Measurements from ENCODE around the gene ITSN2.
"Not testable (repeated sequence)": the region's sequence is repeated elsewhere in the genome, so short reads cannot be mapped to it uniquely, and the experiment has no call there.

Gene ITSN2

DNA sequence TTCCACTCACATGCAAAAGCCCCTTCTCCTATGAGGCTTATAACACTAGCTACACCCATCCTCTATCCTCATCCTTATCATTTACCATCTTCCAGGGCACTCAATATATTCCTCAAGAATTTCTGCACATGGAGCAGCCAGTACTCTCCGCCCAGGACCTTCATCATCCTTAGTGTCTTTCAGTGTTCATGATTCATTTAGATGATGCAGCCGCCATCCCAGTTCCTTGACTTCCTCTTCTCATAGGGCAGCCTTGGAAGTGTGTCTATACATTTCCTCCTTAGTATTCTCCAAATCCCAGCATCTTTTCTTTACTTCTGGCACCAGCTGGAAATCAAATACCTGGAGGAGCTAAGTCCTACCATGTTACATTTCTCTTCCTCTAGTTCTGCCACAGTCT, 3.0 kb upstream of the ITSN2 start:
- DNase-seq (ENCODE audit: low read depth) = no peak

DNA sequence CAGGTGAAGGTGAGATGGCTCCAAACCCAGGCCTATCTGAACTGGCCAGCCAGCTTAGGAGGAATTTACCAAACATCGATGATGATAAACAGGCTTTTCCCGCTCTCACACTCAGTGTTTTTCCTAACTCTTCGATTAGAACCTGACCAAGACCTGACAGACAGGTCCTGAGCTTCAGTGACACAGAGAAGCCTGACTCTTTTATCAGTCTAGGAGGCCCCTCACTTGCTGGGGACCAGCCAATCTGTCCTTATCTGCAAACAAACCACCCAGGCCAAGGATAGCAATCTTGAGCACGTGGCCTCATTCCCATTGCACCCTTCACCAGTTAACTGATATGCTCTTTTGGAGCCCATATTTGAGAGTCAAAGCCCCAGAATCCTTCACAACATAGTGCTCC, 1.9 kb upstream of the ITSN2 start:
- no peak for DNase-seq (ENCODE audit: low read depth)

DNA sequence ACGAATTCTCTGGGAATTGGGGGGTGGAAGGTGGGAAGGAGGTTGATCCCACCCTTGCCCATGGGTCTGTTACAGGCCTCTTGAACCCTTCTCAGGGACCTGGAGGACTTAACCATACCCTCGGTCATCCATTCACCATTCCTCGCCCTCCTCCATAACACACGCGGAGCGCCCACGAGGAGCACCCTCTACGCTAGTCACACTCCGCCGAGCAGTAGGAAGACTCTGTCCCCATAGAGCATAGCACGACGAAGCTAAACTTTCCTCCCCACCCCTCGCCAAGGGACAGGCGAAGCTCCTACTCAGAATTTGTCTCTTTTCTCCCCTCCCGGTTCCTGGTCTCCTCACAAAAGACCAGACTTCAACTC, 611 bp upstream of the ITSN2 start:
- no peak for DNase-seq (ENCODE audit: low read depth)

DNA sequence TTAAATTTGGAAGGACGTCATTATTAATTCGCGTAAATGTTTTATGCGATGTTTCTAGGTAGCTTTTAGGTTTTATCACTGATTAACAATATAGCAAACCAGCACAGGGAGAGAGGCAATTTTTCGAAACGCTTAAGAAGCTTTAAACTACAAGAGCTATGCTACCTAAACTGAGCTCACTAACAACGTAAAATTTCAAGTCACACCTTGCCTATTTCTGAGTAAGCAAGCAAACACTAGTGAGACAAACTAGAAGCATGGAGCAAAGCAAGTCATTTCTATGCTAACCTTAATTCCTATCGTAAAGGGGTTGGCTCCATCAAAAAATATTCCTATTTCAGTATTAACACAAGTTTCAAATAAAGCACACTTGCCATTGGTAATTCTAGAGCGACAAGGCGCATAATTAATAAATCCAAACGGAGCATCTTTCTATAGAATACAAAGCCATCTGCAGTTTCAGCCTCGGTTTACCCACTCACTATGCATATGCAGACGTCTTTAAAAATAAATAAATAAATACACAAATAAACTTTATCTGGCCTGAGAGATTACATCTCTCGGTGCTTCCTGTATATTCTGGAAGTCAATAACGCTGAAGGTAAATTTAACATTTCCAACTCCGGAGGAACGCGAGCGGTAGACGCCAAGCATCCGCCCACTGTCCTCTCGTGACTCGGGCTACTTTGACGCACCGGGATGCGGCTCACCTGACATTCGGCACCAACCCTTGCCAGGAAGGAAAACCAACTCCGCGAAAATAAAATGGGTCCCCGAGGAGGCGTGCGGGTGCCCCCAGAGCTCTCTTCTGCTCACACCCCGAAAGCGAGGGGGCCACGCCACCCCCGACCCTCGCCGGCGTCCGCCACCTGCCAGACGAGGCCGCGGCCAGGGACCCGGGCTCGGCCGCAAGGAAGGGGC, 947 bp downstream of the ITSN2 start:
- no peak for DNase-seq (ENCODE audit: low read depth)

DNA sequence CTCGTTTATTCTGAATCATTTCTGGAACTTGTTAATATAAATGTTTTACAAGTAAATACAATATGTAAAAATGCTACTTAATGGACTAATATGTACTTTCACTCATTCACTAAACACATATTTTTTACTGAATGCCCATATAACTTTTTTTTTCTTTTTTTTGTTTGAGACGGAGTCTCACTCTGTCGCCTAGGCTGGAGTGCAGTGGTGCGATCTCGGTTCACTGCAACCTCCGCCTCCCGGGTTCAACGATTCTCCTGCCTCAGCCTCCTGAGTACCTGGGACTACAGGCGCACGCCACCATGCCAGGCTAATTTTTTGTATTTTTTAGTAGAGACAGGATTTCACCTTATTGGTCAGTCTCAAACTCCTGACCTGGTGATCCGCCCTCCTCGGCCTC, 2.6 kb downstream of the ITSN2 start:
- not testable (repeated sequence) for DNase-seq (ENCODE audit: low read depth)

DNA sequence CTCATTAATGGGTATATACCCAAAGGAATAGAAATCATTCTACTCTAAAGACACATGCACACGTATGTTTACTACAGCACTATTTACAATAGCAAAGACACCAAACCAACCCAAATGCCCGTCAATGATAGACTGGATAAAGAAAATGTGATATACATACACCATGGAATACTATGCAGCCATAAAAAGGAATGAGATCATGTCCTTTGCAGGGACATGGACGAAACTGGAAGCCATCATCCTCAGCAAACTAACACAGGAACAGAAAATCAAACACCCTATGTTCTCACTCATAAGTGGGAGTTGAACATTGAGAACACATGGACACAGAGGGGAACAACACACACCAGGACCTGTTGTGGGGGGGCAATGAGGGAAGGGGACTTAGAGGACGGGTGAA, 3.2 kb downstream of the ITSN2 start:
- DNase-seq (ENCODE audit: low read depth) = not testable (repeated sequence)

DNA sequence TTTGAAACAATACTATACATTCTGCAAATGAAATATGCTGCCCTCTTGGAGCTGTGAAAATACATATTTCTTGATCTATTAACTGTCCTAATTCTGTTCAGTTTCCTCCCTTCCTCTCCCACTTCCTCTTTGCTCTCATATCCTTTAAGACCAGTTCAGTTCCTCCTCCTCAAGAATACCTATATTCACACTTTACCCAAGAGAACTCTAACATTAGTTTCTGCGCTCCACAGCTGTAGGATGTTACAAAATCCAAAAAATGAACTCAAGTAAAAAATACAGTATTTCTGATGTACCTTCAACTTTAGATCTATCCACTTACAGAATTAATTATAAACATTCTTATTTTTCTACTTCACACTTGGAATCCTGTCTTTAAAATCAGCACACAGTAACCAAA, 5.4 kb downstream of the ITSN2 start:
- no peak for DNase-seq (ENCODE audit: low read depth)

DNA sequence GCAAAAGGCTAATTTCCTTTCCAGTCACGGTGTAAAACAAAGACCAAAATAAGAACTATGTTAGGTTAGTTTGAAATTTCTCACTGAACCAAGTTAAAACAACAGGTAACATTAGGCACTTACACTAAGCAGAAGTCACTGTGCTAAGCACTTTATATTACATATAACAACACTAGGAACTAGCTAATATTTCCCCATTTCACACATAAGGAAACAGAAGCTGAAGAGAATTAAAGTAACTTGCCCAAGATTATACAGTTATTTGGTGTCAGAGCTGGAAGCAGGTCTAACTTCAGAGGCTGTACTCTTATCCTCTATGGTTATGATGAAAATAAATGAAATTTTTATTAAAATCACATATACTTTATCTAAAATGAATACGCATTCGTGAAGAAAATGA, 5.9 kb downstream of the ITSN2 start:
- no peak for DNase-seq (ENCODE audit: low read depth)

DNA sequence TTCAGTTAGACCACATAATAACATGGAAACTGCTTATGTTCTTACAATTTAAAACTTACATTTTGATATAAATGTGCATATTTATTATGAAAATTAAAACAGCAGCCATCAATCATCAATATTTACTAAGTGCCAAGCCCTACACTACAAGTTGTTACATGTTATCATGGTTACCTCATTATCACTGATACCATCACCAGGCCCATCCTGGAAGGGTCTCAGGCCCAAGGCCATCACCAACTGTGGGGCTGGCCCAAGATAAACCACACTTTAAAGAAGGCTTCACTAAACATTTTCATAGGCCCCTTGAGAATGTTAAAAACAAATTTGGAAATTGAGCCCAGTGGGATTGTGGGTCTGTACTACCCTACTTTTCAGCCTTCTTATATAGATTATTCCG, 6.4 kb downstream of the ITSN2 start:
- no peak for DNase-seq (ENCODE audit: low read depth)

DNA sequence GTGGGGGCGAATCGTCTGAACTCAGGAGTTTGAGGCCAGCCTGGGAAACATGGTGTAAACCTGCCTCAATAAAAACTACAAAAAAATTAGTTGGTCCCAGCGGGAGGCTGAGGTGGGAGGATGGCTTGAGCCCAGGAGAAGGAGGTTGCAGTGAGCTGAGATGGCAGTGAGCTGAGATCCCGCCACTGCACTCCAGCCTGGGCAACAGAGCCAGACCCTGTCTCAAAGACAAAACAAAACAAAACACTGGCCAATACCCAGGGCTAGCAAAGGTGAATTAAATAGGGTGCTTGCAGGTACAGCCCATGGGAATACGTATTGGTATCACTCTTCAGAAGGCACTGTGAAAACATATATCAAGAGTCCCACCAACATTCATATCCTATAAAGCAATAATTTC, 7.0 kb downstream of the ITSN2 start:
- DNase-seq (ENCODE audit: low read depth) = no peak

DNA sequence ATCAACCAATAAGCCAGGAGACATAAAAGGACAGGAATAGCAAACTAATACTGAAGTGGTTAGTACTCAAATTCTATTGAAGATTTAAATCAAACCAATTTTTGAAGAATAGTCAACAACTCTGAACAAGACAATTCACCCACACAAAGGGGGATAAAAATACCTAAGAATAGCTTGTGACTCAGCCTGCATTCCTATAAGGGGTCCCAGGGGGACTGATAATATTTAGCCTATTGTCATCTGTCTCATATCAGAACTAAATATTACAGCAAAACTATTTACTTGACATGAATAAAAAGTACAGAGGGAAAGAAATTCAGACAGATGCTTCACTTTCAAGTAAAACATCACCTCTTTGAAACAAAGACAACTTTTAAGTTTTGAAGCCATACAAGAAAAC, 7.7 kb downstream of the ITSN2 start:
- DNase-seq (ENCODE audit: low read depth) = no peak

DNA sequence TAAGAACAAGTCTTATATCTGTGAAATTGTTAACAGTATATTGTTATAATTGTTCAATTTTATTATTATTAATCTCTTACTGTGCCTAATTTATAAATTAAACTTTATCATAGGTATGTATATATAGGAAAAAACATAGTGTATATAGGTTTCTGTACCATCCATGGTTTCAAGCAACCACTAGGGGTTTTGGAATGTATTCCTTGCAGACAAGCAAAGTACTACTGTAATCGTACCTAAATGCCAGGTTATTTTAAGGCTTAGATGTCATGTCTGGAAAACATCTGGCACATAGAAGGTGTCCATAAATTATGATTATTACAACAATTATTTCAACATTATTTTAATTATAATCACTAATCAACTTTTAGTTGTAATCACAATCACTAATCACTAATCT, 8.4 kb downstream of the ITSN2 start:
- no peak for DNase-seq (ENCODE audit: low read depth)

DNA sequence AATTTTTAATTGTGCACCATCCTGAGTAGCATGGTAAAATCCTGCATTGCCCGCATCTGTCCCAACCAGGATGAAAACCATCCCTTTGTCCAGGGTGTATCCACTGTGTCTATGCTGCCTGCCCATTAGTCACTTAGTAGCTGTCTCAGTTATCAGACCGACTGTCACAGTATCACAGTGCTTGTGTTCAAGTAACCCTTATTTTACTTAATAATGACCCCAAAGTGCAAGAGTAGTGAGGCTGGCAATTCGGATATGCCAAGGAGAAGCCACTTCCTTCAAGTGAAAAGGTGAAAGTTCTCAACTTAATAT, 8.8 kb downstream of the ITSN2 start:
- DNase-seq (ENCODE audit: low read depth) = no peak

DNA sequence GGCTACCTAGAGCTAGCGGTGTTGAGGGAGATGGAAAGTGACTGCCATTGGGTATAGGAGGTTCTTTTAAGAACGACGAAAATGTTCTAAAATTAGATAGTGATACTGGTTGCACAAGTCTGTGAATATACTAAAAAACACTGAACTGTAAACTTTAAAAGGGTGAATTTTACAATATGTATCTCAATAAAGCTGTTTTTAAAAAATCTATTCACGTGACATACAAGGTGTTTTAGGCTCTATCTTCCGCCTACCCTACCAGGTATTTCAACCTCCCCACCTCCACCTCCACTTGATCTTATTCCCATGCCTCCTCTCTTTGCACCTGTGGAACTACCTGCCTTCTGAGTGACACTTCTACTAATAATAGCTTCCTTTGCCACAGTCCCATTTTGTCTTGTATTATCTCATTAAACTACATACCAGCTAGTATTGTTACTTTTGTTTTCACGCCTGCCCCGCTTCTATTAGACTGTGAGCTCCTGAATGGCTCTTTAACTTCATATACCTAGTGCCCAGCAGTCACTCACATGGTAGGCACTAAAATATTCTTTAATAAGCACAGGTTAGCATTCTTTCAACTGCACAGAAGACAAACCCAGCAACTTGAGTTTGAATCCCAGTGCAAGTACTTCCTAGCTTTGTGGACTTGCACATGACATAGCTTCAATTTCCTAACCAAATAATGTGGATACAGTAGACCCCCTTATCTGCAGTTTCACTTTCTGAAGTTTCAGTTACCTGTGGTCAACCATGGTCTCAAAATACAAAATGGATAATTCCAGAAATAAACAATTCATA, 9.3 kb downstream of the ITSN2 start:
- DNase-seq (ENCODE audit: low read depth) = no peak

DNA sequence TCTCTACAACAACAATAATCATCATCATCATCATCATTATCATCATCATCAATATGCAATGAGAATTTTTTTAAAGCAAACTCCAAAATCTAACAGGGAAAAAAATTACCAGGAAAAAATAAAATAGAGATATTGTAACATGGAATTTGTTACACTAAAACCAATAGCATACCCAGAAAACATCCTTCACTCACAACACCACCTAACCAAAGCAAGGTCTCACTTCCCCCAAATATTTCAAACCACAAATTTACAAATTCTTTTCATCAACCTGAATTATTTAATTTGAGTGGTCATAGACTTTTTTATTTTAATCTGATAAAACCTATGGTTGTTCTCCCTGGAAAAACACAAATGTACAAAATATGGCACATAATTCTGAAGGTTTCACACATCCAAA, 11.2 kb downstream of the ITSN2 start:
- no peak for DNase-seq (ENCODE audit: low read depth)

DNA sequence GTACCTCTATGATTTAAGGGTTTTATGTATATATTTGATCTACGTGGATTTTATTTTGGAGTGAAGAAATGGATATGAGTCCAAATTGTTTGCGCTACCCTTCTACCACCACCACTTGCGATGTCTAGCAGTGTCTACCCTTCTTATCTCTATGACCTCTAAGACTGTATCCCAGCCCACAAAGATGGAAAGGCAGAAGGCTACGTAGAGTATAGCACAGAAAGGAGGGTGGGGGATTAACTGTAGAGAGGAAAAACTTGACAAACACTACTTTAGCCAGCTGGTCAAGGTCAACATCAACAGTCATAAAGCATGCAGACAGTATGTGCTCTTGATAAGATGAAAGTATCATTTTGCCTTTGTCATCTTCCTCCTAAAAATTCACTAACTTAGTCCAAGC, 14.4 kb downstream of the ITSN2 start:
- no peak for DNase-seq (ENCODE audit: low read depth)

DNA sequence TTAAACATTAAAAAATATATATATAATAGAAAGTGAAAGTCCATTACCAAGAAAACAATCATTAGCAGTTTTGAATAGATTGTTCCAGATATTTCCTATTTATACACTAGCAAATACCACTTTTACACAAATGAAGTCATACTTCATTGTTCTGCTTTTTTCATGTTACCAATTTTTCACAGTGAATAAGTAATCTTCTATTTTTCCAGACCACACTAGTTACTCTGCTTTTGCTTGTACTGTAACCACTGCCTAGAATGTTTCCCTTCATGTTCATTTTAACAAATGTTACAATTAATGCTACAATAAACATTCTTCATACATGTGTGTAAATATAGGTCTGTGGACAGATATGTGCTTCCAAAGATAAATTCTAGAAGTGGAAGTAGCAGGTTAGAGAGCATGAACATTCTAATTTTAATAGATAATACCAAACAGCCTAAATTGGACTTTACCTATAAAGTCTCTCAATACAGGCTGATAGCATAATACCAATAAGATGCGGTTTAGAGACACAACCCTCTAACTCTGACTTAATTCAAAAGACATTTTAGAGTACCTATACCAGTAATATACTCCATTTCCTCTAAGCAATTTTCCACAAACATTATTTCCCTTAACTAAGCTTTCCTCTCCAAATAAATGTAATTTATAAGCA, 17.0 kb downstream of the ITSN2 start:
- no peak for DNase-seq (ENCODE audit: low read depth)

DNA sequence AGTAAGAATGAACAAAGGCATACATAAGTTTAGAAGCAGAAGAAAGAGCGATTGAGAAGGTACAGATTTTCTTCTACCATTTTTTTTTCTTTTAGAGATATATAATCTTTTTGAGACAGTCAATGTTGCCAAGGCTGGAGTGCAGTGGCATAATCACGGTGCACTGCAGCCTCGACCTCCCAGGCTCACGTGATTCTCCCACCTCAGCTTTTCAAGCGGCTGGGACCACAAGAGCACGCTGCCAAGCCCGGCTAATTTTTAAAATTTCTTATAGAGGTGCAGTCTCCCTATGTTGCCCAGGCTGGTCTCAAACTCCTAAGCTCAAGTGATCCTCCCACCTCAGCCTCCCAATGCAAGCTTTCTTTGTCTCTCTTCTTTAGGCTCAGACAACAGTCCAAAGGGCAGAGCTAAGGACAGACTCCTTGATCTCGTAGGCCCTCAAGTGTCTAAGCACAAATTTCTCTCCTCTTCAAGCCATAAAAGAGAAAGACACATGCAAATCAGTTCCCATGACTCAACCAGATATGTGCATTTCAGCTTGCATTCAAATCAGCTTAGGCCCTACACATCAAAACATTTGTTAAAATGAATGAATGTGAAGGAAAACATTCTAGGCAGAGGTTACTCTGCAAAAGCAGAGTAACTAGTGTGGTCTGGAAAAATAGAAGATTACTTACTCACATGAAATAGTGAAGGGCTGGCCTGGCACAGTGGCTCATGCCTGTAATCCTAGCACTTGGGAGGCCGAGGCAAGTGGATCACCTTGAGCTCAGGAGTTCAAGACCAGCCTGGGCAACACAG, 18.0 kb downstream of the ITSN2 start:
- no peak for DNase-seq (ENCODE audit: low read depth)

DNA sequence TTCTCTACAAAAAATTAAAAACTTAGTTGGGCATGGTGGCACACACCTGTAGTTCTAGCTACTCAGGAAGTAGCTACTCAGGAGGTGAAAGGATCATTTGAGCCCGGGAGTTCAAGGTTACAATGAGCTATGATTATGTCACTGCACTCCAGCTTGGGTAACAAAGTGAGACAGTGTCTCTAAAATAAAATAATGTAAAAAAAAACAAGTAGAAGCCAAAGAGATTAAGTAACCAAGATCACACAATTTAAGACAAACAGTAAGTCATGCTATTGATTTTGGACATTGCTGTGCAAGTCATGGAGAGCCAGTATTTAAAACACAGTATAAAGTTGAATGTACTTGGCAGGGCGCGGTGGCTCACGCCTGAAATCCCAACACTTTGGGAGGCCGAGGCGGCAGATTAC, 20.5 kb downstream of the ITSN2 start:
- DNase-seq (ENCODE audit: low read depth) = no peak

DNA sequence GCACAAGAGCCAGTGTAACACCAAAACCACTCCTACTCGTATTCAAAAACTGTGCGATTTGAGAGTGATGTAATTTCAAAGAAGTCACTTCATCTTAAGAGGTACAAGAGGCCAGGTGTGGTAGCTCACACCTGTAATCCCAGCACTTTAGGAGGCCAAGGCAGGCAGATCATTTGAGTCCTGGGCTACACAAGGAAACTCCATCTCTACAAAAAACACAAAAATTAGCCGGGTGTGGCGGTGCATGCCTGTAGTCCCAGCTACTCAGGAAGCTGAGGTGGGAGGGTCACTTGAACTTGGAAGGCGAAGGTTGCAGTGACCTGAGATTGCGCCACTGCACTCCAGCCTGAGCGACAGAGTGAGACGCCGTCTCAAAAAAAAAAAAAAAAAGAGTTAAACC, 21.2 kb downstream of the ITSN2 start:
- not testable (repeated sequence) for DNase-seq (ENCODE audit: low read depth)

DNA sequence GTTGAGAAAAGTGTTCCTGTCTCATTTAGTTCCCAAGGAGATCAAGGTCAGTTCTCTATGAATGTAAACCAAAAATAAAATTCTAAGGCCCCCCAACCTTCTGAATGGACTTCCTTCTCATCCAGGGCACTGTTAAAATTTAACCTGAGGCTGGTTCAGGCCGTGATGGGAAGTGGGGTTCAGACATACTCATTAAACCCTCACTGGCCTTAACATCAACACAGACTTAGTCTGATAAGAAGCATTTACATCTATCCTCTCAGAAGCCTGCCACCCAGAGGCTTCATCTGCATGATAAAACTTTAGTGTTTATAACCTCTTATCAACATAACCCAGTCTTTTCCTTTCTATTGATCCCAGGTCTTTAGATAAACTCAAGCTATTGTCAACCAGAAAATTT, 22.4 kb downstream of the ITSN2 start:
- DNase-seq (ENCODE audit: low read depth) = no peak

DNA sequence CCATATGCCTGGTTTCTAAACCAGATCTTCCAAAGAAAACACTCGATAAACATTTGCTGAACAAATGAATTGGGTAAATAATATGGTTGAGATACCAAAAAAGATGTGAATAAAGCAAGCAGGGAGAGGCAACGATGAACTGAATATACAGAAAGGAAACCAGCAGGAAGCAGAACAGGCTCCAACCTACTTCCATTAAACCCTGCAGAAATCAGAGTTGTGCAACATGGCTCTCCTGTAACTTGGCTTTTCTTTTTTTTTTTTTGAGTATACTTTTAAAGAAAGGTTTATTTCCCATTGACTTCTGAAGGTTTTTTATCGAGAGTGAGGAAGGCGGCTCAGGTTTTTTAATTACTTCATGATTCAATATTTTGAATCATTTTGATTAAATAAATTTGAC, 23.5 kb downstream of the ITSN2 start:
- DNase-seq (ENCODE audit: low read depth) = no peak
